Pancreas (tissue), 10 donors: Measurements from ENCODE around the gene ZAP70. TPM values are rescaled to one million over a fixed set of nuclear protein-coding genes. Genes with fewer than 3 reads are reported as not detected.

Experiments used
- ATAC-seq, 4 donors: fragments of 200-7000 bp; cut with Tn5 transposase; one replicate each; pipeline versions ENCODE4 v1.8.0 to v1.9.1; 2020; ENCODE audit warnings: mild to moderate bottlenecking in 4 of 4, moderate library complexity in 4 of 4
- DNase-seq, 6 donors: peaks; one replicate each; pipeline ENCODE4 v3.0.0-alpha.2; 2020
- FAIRE-seq: peaks from 2 replicates; lab custom pipeline; 2012; peaks lifted over from hg19 to GRCh38; lab: Jason Lieb, UNC
- H3K27ac ChIP-seq, 4 donors: fragments of 200-600 bp; sonication (generic); 1 replicate in 3 of 4; 2 replicates in 1 of 4; pipeline versions ENCODE4 v1.5.0 to v1.8.0; 2020
- H3K27me3 ChIP-seq, 4 donors: fragments of 200-600 bp; one replicate each; pipeline ENCODE4 v1.8.0; 2021
- H3K36me3 ChIP-seq, 3 donors: fragments of 200-600 bp; sonication (generic) in 1 of 3; one replicate each; pipeline versions ENCODE4 v1.5.0 to v1.8.0; 2020 to 2021
- H3K4me1 ChIP-seq, 3 donors: fragments of 200-600 bp; one replicate each; pipeline ENCODE4 v1.8.0; 2021
- H3K4me3 ChIP-seq, 4 donors: fragments of 200-600 bp; sonication (generic) in 2 of 4; one replicate each; pipeline versions ENCODE4 v1.5.0 to v1.8.0; 2020 to 2021
- H3K9me3 ChIP-seq, 4 donors: fragments of 200-600 bp; one replicate each; pipeline ENCODE4 v1.8.0; 2021
- CTCF ChIP-seq, 4 donors: fragments of 200-600 bp; sonication (generic) in 3 of 4; IDR thresholded peaks; one replicate each; pipeline versions ENCODE4 v1.5.0 to v1.8.0; 2021; ENCODE audit warnings: antibody characterized with exemption in 4 of 4
- WGBS, 2 donors: extraction: QIAGEN DNeasy Blood & Tissue Kit; methylation state at CpG; one replicate each; pipeline ENCODE4 v1.1.7; 2013; 5-methylcytosine and 5-hydroxymethylcytosine counted together
- intact Hi-C, 3 donors: fragments of 100-400 bp; cut with DNase I; formaldehyde crosslinking; loops; one replicate each; pipeline versions ENCODE4 v1.11.1 to v1.14.2; 2022
- polyA plus RNA-seq, 2 donors: library from polyadenylated mRNA; stranded (reverse); fragments of 200-250 nt; gene quantifications; one replicate each; pipeline ENCODE4 v1.2.3, GENCODE V29; 2013
- total RNA-seq, 6 donors: library from RNA; stranded (reverse); fragmentation: NEBNext Ultra II Directional in 4 of 6; extraction: Animal tissue kit (Norgen Biotek cat#: 25700) in 4 of 6; gene quantifications; one replicate each; pipeline versions ENCODE4 v1.2.1 to v1.2.4, GENCODE V29; 2021 to 2023
- donor health status: healthy with polysubstance abuse.
- donor health status: DM: no; HTN: no; CAD: no; lungs with moderate emphysema.
- donor health status: DM: no; HTN: no; CAD: no.
- donor health status: control.
- donor health status: control.
- donor health status: Bipolar disorder and iron deficiency.
- donor health status: DM: yes; HTN: yes; CAD: no.
- donor health status: DM: no; HTN: no; CAD: no.
- donor health status: DM: no; HTN: no; CAD: no.
- donor health status: DM: yes; HTN: yes; CAD: no.

Gene ZAP70
- total and polyA plus RNA-seq, 8 donors, result 0.42 to 2.6 (median 1.3) TPM

GRCh38 chr2:97769711-97770110, 56.3 kb downstream of the ZAP70 start:
- Histone ChIP-seq H3K27me3 (no peaks in the 10 kb centered on the region), H3K36me3 (peaks cover 0 to 39% (median 5%) of the 10 kb centered on the region in 3 donors), H3K4me1 (no peaks in the 10 kb centered on the region), H3K4me3 (no peak overlapping the region), H3K27ac (no peak overlapping the region), H3K9me3 (no peaks in the 10 kb centered on the region)
- WGBS, 2 donors, result 55 to 60% methylated on average over 3 of the region's 3 CpGs
- intact Hi-C loops, result no loop called here
- DNase-seq (no peak), ATAC-seq (no peak), FAIRE-seq (no peak)
- TF ChIP-seq CTCF (IDR thresholded peaks at IDR 0.05), result no peak

- Histone ChIP-seq H3K4me3 (no peak overlapping the region), H3K27ac (no peak overlapping the region), H3K9me3 (no peaks in the 10 kb centered on the region), H3K36me3 (peaks cover 0 to 38% (median 5%) of the 10 kb centered on the region in 3 donors), H3K4me1 (no peaks in the 10 kb centered on the region), H3K27me3 (no peaks in the 10 kb centered on the region)
- FAIRE-seq (no peak), DNase-seq (no peak), ATAC-seq (no peak)
- WGBS, 2 donors, result 56 to 62% methylated on average over 4 of the region's 4 CpGs
- intact Hi-C loops, result no loop called here
- TF ChIP-seq CTCF (IDR thresholded peaks at IDR 0.05), result no peak
Observed at GRCh38 chr2:97770445-97770844, 57.1 kb downstream of the ZAP70 start.

GRCh38 chr2:97774425-97774824, 61.0 kb downstream of the ZAP70 start:
- ATAC-seq (peak in 2 of 4 donors; percentile 52 to 66), DNase-seq (no peak), FAIRE-seq (no peak)
- Histone ChIP-seq H3K4me3 (no peak overlapping the region), H3K27me3 (no peaks in the 10 kb centered on the region), H3K27ac (no peak overlapping the region), H3K9me3 (no peaks in the 10 kb centered on the region), H3K36me3 (peaks cover 0 to 30% (median 0%) of the 10 kb centered on the region in 3 donors), H3K4me1 (no peaks in the 10 kb centered on the region)
- no peak for TF ChIP-seq CTCF (IDR thresholded peaks at IDR 0.05)
- intact Hi-C loops, result no loop called here
- 62 to 63% methylated on average over 7 of the region's 7 CpGs for WGBS, 2 donors

GRCh38 chr2:97775074-97775473, 61.7 kb downstream of the ZAP70 start:
- H3K4me3 ChIP-seq, result no peak overlapping the region
- ATAC-seq (no peak), FAIRE-seq (no peak), DNase-seq (no peak)
- H3K27me3 ChIP-seq, result no peaks in the 10 kb centered on the region
- no peak overlapping the region for H3K27ac ChIP-seq
- H3K9me3 ChIP-seq, result no peaks in the 10 kb centered on the region
- 93 to 95% methylated on average over 11 of the region's 11 CpGs for WGBS, 2 donors
- intact Hi-C loops, result no loop called here
- peaks cover 0 to 30% (median 0%) of the 10 kb centered on the region in 3 donors for H3K36me3 ChIP-seq
- TF ChIP-seq CTCF (IDR thresholded peaks at IDR 0.05), result no peak
- no peaks in the 10 kb centered on the region for H3K4me1 ChIP-seq

- Histone ChIP-seq H3K9me3 (no peaks in the 10 kb centered on the region), H3K27ac (no peak overlapping the region), H3K4me3 (no peak overlapping the region), H3K36me3 (peaks cover 0 to 11% (median 0%) of the 10 kb centered on the region in 3 donors), H3K27me3 (no peaks in the 10 kb centered on the region), H3K4me1 (no peaks in the 10 kb centered on the region)
- DNase-seq, result no peak
- ATAC-seq, result no peak
- 83% methylated on average over 4 of the region's 4 CpGs for WGBS, 2 donors
- no peak for TF ChIP-seq CTCF (IDR thresholded peaks at IDR 0.05)
- intact Hi-C loops, result no loop called here
- no peak for FAIRE-seq
Observed at GRCh38 chr2:97779141-97779540, 65.8 kb downstream of the ZAP70 start.
